ENCODE results near the gene SLC25A38. TPM values are rescaled to one million over a fixed set of nuclear protein-coding genes. Genes with fewer than 3 reads are reported as not detected.

Gene SLC25A38
- 21.0 TPM for total RNA-seq
- long read RNA-seq, transcript SLC25A38-201 (7 exons, 2,147 nt): major isoform, 28 of 30 reads
- long read RNA-seq, partial matches to known transcripts: 0 of 30 reads
- long read RNA-seq, other reads (novel, unspliced or antisense): 2 of 30 reads

GRCh38 chr3:39383045-39383880, at the start of gene SLC25A38:
Gene SLC25A38 (plus strand): TSS chr3:39383370. CDS start chr3:39383725, 355 bp downstream.
- H3K9me3 ChIP-seq (replicated peaks): no peaks in the 10 kb centered on the region
- peak within 1 kb of the TSS; percentile 96 for H3K27ac ChIP-seq (replicated peaks)
- H3K4me3 ChIP-seq: peak within 1 kb of the TSS; percentile 98
- peak; percentile 67 for DNase-seq
- no peaks in the 10 kb centered on the region for H3K27me3 ChIP-seq (ENCODE audit: low read depth)
- intact Hi-C loops (cut with micrococcal nuclease): no loop called here
- H3K36me3 ChIP-seq: no peaks in the 10 kb centered on the region
- peak; percentile 30 for TF ChIP-seq CTCF (IDR thresholded peaks at IDR 0.05; ENCODE audit: borderline replicate concordance)
- peaks cover 54% of the 10 kb centered on the region for H3K4me1 ChIP-seq

- H3K36me3 ChIP-seq: no peaks in the 10 kb centered on the region
- H3K27ac ChIP-seq (replicated peaks): no peak overlapping the region
- peaks cover 4% of the 10 kb centered on the region for H3K4me1 ChIP-seq
- no peak overlapping the region for H3K4me3 ChIP-seq
- TF ChIP-seq CTCF (IDR thresholded peaks at IDR 0.05; ENCODE audit: borderline replicate concordance): no peak
- intact Hi-C loops (cut with micrococcal nuclease): no loop called here
- H3K27me3 ChIP-seq (ENCODE audit: low read depth): no peaks in the 10 kb centered on the region
- no peaks in the 10 kb centered on the region for H3K9me3 ChIP-seq (replicated peaks)
- no peak for DNase-seq
These were observed 49.6 kb upstream of the SLC25A38 start for GRCh38 chr3:39333607-39334006.

GRCh38 chr3:39334205-39334604, 49.0 kb upstream of the SLC25A38 start:
- no peak overlapping the region for H3K27ac ChIP-seq (replicated peaks)
- TF ChIP-seq CTCF (IDR thresholded peaks at IDR 0.05; ENCODE audit: borderline replicate concordance): no peak
- no peaks in the 10 kb centered on the region for H3K9me3 ChIP-seq (replicated peaks)
- intact Hi-C loops (cut with micrococcal nuclease): no loop called here
- no peak for DNase-seq
- no peak overlapping the region for H3K4me3 ChIP-seq
- no peaks in the 10 kb centered on the region for H3K36me3 ChIP-seq
- H3K4me1 ChIP-seq: peaks cover 4% of the 10 kb centered on the region
- no peaks in the 10 kb centered on the region for H3K27me3 ChIP-seq (ENCODE audit: low read depth)

GRCh38 chr3:39338201-39338600, 45.0 kb upstream of the SLC25A38 start:
- Histone ChIP-seq H3K9me3 (replicated peaks) (no peaks in the 10 kb centered on the region), H3K27ac (replicated peaks) (no peak overlapping the region), H3K27me3 (ENCODE audit: low read depth) (peaks cover 15% of the 10 kb centered on the region), H3K4me3 (no peak overlapping the region), H3K36me3 (no peaks in the 10 kb centered on the region), H3K4me1 (no peaks in the 10 kb centered on the region)
- intact Hi-C loops (cut with micrococcal nuclease): no loop called here
- no peak for TF ChIP-seq CTCF (IDR thresholded peaks at IDR 0.05; ENCODE audit: borderline replicate concordance)
- no peak for DNase-seq

- Histone ChIP-seq H3K27me3 (ENCODE audit: low read depth) (peaks cover 15% of the 10 kb centered on the region), H3K4me3 (no peak overlapping the region), H3K36me3 (no peaks in the 10 kb centered on the region), H3K4me1 (no peaks in the 10 kb centered on the region), H3K9me3 (replicated peaks) (no peaks in the 10 kb centered on the region), H3K27ac (replicated peaks) (no peak overlapping the region)
- no peak for TF ChIP-seq CTCF (IDR thresholded peaks at IDR 0.05; ENCODE audit: borderline replicate concordance)
- intact Hi-C loops (cut with micrococcal nuclease): no loop called here
- DNase-seq: no peak
These were observed 44.1 kb upstream of the SLC25A38 start for GRCh38 chr3:39339086-39339485.
